Naive B cell (primary cell): ENCODE data around the gene SIRT5. TPM values are rescaled to one million over a fixed set of nuclear protein-coding genes. Genes with fewer than 3 reads are reported as not detected.
A peak's percentile ranks its signal among the peaks of the same experiment; 100 is the strongest.

ENCODE experiments used
- ATAC-seq, 2 donors: fragments of 150-1000 bp; cut with Tn5 transposase; 2 replicates each; pipeline ENCODE4 v1.10.0; 2021; ENCODE audit warnings: low read depth in 2 of 2, mild to moderate bottlenecking in 2 of 2, moderate library complexity in 2 of 2
- DNase-seq: peaks from one replicate; pipeline ENCODE4 v3.0.0; 2022
- H3K27ac Mint-ChIP-seq, 6 donors: one replicate each; pipeline ENCODE4 v1.8.0; 2020 to 2022; ENCODE audit warnings: mild to moderate bottlenecking in 6 of 6, mixed read lengths in 6 of 6, moderate library complexity in 5 of 6, inconsistent platforms in 2 of 6
- H3K27me3 Mint-ChIP-seq, 3 donors: one replicate each; pipeline ENCODE4 v1.8.0; 2021 to 2022; ENCODE audit warnings: mixed read lengths in 3 of 3, mild to moderate bottlenecking in 1 of 3
- H3K36me3 Mint-ChIP-seq, 2 donors: one replicate each; pipeline ENCODE4 v1.8.0; 2020 to 2022; ENCODE audit warnings: mixed read lengths in 2 of 2, inconsistent platforms in 1 of 2, mild to moderate bottlenecking in 1 of 2
- H3K4me1 Mint-ChIP-seq, 3 donors: one replicate each; pipeline ENCODE4 v1.8.0; 2020 to 2022; ENCODE audit warnings: mixed read lengths in 3 of 3, inconsistent platforms in 1 of 3, mild to moderate bottlenecking in 1 of 3, moderate library complexity in 1 of 3
- H3K4me3 Mint-ChIP-seq, 8 donors: one replicate each; pipeline ENCODE4 v1.8.0; 2020 to 2022; ENCODE audit warnings: mild to moderate bottlenecking in 8 of 8, mixed read lengths in 8 of 8, moderate library complexity in 8 of 8, inconsistent platforms in 2 of 8
- H3K9me3 Mint-ChIP-seq, 7 donors: one replicate each; pipeline ENCODE4 v1.8.0; 2020 to 2022; ENCODE audit warnings: mixed read lengths in 7 of 7, mild to moderate bottlenecking in 5 of 7, inconsistent platforms in 2 of 7, moderate library complexity in 1 of 7
- polyA plus RNA-seq, 6 donors: library from polyadenylated mRNA; unstranded; fragments of 300-500 nt; fragmentation: Illumina TruSeq; gene quantifications; one replicate each; pipeline ENCODE4 v1.2.3, GENCODE V29; 2021; ENCODE audit warnings: low read depth in 6 of 6

SIRT5 gene
- polyA plus RNA-seq, 6 donors from 2014 or later = 10.4 to 14.7 (median 11.5) TPM

DNA sequence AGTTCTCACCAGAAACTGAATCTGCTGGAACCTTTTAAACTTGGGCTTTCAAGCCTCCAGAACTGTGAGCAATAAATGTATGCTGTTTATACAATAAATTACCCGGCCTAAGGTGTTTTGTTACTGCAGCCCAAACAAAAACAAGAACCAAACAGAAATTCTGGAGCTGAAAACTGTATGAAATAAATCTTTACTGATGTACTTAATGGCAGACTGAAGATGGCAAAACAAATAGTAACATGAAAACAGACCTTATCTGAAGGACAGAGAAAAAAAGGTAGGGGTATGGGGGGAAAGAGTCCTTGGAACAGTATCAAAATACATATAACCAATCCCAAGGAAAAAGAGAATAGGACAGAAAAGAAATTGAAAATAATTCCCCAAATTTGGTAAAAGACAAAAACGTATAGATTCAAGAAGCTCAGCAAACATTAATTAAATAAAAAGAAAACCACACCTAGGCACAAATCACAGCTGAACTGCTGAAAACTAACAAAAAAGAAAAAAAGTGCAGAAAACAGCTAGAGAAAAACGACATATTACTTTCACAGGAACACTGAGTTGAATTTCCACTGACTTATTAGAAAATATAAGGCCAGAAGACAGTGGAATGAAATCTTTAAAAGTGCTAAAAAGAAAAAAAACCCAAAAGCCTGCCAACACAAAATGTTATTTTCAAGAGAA is 88.4 kb downstream of the SIRT5 start:
- ATAC-seq = no peak
- DNase-seq = no peak
- H3K4me1 Mint-ChIP-seq = peaks cover 57 to 72% (median 65%) of the 10 kb centered on the region in 3 donors
- peak overlapping the region in 2 of 8 donors; percentile 2 to 18 for H3K4me3 Mint-ChIP-seq
- H3K9me3 Mint-ChIP-seq = no peaks in the 10 kb centered on the region
- no peaks in the 10 kb centered on the region for H3K27me3 Mint-ChIP-seq
- peak overlapping the region in 2 of 6 donors; percentile 2 to 14 for H3K27ac Mint-ChIP-seq
- H3K36me3 Mint-ChIP-seq = no peaks in the 10 kb centered on the region

DNA sequence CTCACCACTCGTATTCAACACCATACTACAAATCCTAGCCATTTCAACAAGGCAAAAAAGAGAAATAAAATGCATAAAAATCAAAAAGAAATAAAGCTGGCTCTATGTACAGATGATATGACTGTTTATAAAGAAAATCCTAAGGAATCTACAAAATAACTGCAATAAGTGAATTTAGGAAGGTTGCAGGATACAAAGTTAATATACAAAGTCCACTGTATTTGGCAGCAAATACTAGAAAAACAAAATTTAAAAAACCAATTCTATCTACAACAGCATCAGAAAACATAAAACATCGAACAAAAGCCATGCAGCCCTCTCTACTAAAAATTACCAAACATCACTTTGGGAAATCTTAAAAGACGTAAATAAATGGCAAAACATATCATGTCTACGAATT is 89.6 kb downstream of the SIRT5 start:
- Mint-ChIP-seq H3K4me3 (no peak overlapping the region), H3K9me3 (no peaks in the 10 kb centered on the region), H3K27ac (peak overlapping the region in 1 of 6 donors; percentile 50), H3K4me1 (peaks cover 63 to 80% (median 72%) of the 10 kb centered on the region in 3 donors), H3K36me3 (no peaks in the 10 kb centered on the region), H3K27me3 (no peaks in the 10 kb centered on the region)
- DNase-seq = no peak
- no peak for ATAC-seq

Other genes starting within 250 kb of the SIRT5 start
- gene TBC1D7, start 246.1 kb upstream of the SIRT5 start, polyA plus RNA-seq = 10 to 100 TPM; 21.9 to 50.4 (median 26.7) TPM
- gene GFOD1, start 87.0 kb upstream of the SIRT5 start, polyA plus RNA-seq = 10 to 100 TPM in 1 of 6 donors, 1 to 10 TPM in 5; 2.9 to 10.7 (median 5.4) TPM
- 100 to 1,000 TPM in 5 of 6 donors, 10 to 100 TPM in 1; 82.8 to 127 (median 118) TPM for gene NOL7, start 40.7 kb downstream of the SIRT5 start, polyA plus RNA-seq
- 1 to 10 TPM; 2.2 to 5.0 (median 3.3) TPM for gene RANBP9, start 137.2 kb downstream of the SIRT5 start, polyA plus RNA-seq
- gene MCUR1, start 240.0 kb downstream of the SIRT5 start, polyA plus RNA-seq = 10 to 100 TPM in 3 of 6 donors, 1 to 10 TPM in 3; 5.4 to 11.5 (median 9.8) TPM